Testis (tissue), 3 donors: ENCODE measurements around the gene HOXB3. TPM values are rescaled to one million over a fixed set of nuclear protein-coding genes. Genes with fewer than 3 reads are reported as not detected.
"Not testable (repeated sequence)": the region's sequence is repeated elsewhere in the genome, so short reads cannot be mapped to it uniquely, and the experiment has no call there.

Experiments used
- DNase-seq: peaks from one replicate; pipeline ENCODE4 v3.0.0-alpha.2; 2019
- H3K27ac ChIP-seq, 2 donors: fragments of 200-600 bp; sonication (generic); one replicate each; pipeline ENCODE4 v1.5.1; 2019
- H3K27me3 ChIP-seq: fragments of 200-600 bp; sonication (generic); one replicate; pipeline ENCODE4 v1.5.1; 2019
- H3K36me3 ChIP-seq: fragments of 200-600 bp; sonication (generic); one replicate; pipeline ENCODE4 v1.5.1; 2017; ENCODE audit warnings: low read depth; ENCODE audit errors: missing control alignments
- H3K4me1 ChIP-seq: fragments of 200-600 bp; sonication (generic); one replicate; pipeline ENCODE4 v1.5.1; 2019
- H3K4me3 ChIP-seq, 2 donors: fragments of 200-600 bp; sonication (generic); one replicate each; pipeline ENCODE4 v1.5.1; 2017 to 2019
- H3K9me3 ChIP-seq: fragments of 200-600 bp; sonication (generic); one replicate; pipeline ENCODE4 v1.5.1; 2017
- CTCF ChIP-seq, 3 experiments: fragments of 450-650 bp in 2 of 3; fragments of 200-600 bp in 1 of 3; sonication (generic) in 1 of 3; IDR thresholded peaks; one replicate each; pipeline ENCODE4 v1.5.1; 2016 to 2019; ENCODE audit warnings: antibody characterized with exemption in 3 of 3, mild to moderate bottlenecking in 2 of 3, moderate library complexity in 1 of 3
- POLR2A ChIP-seq: fragments of 450-650 bp; IDR thresholded peaks from one replicate; pipeline ENCODE4 v1.6.1; 2017; ENCODE audit warnings: antibody characterized with exemption, mild to moderate bottlenecking, moderate library complexity
- WGBS, 2 donors: methylation state at CpG; one replicate each; pipeline ENCODE4 v1.1.5; 2018; 5-methylcytosine and 5-hydroxymethylcytosine counted together
- intact Hi-C: fragments of 100-400 bp; cut with DNase I; formaldehyde crosslinking; loops from one replicate; pipeline ENCODE4 v1.15.1; 2023; ENCODE audit warnings: low total_unique reads
- polyA plus RNA-seq: library from polyadenylated mRNA; stranded (reverse); fragments of 350-450 nt; fragmentation: Illumina TruSeq; extraction: RNeasy Lipid Tissue Mini Kit (QIAGEN cat#74804); gene quantifications from one replicate; pipeline ENCODE4 v1.2.3, GENCODE V29; 2014; ENCODE audit warnings: low read depth, low replicate concordance; ENCODE audit not compliant: insufficient read depth
- total RNA-seq, 2 donors: library from RNA; depleted of rRNA; stranded (reverse); fragments of >200 nt; gene quantifications; one replicate each; pipeline ENCODE4 v1.2.3, GENCODE V29; 2016

The HOXB3 gene
- total and polyA plus RNA-seq, 3 donors from 2014 or later: 9.2 to 11.4 (median 10.6) TPM

DNA sequence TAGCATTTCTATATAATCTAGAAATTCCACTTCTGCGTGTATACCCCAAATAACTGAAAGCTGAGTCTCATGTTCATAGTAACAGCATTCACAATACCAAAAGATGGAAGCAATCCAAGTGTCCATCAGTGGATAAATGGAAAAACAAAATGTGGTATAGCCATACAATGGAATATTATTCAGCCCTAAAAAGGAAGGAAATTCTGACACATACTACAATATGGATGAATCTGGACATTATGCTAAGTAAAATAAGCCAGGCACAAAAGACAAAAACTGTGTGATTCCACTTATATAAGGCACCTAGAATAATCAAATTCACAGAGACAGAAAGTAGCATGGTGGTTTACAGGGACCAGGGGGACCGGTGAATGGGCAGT lies 79.7 kb downstream of the HOXB3 start:
- 90 to 91% methylated on average over 2 of the region's 2 CpGs for WGBS, 2 donors

GRCh38 chr17:48509708-48510107 lies 80.3 kb downstream of the HOXB3 start:
- H3K27ac ChIP-seq, intact Hi-C loops, H3K4me3 ChIP-seq, H3K27me3 ChIP-seq, H3K4me1 ChIP-seq, H3K36me3 ChIP-seq, DNase-seq, H3K9me3 ChIP-seq: not testable (repeated sequence)
- WGBS, 2 donors: 87 to 88% methylated on average over 7 of the region's 7 CpGs

More for the DNA sequence above, 79.7 kb downstream of the HOXB3 start:
- H3K9me3 ChIP-seq: no peaks in the 10 kb centered on the region
- no peaks in the 10 kb centered on the region for H3K4me1 ChIP-seq
- intact Hi-C loops: no loop called here
- no peak overlapping the region for H3K4me3 ChIP-seq
- no peaks in the 10 kb centered on the region for H3K27me3 ChIP-seq
- no peaks in the 10 kb centered on the region for H3K36me3 ChIP-seq
- DNase-seq: no peak
- TF ChIP-seq POLR2A: no peak
- no peak for TF ChIP-seq CTCF (IDR thresholded peaks at IDR 0.05)
- H3K27ac ChIP-seq: no peak overlapping the region

DNA sequence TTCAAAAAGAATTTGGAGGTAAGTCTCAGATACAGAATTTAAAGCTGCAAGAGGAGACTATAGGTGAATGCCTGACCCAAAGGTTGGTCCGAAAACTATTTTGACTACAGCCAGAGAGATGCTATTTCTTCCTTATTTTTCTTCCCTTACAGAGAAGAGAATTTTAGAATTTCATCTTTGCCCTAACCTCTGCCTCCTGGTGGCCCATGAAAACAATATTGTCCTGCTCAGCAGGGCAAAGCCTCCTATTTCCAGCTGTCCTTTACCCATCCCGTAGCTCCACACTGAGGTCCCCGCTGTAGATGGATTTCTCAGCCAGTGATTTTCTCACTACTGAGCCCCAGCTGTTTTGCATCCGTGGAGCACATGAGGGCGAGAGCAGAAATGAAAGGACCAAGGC lies 83.8 kb downstream of the HOXB3 start:
- no peaks in the 10 kb centered on the region for H3K27me3 ChIP-seq
- H3K27ac ChIP-seq: no peak overlapping the region
- H3K4me3 ChIP-seq: no peak overlapping the region
- intact Hi-C loops: no loop called here
- WGBS, 2 donors: 79 to 82% methylated on average over 5 of the region's 5 CpGs
- no peaks in the 10 kb centered on the region for H3K36me3 ChIP-seq
- TF ChIP-seq CTCF (IDR thresholded peaks at IDR 0.05) (no peak), POLR2A (no peak)
- H3K9me3 ChIP-seq: no peaks in the 10 kb centered on the region
- no peak for DNase-seq
- H3K4me1 ChIP-seq: no peaks in the 10 kb centered on the region

DNA sequence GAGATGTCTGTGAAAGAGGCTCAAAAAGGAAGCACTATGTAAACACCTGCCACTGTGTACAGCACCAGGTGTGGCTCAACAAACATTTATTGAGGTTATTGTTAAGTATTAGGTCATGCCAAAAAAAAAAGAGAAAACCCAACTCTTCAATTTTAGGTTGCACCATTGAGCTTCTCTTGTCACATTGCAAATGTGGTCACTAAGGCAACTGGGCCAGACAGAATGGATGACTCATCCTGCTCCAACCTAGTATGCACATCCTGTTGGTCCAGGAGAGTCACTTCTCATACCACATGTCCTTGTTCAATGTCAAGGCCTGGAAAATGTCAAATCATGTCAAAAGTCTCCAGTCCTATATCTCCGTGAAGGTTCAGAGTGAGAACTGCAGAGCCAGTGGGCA lies 84.3 kb downstream of the HOXB3 start:
- intact Hi-C loops: no loop called here
- Histone ChIP-seq H3K36me3 (no peaks in the 10 kb centered on the region), H3K27me3 (no peaks in the 10 kb centered on the region), H3K27ac (no peak overlapping the region), H3K9me3 (no peaks in the 10 kb centered on the region), H3K4me1 (no peaks in the 10 kb centered on the region), H3K4me3 (no peak overlapping the region)
- no peak for TF ChIP-seq POLR2A
- TF ChIP-seq CTCF (IDR thresholded peaks at IDR 0.05): no peak
- DNase-seq: no peak
- 45 to 56% methylated on average over 1 of the region's 1 CpG for WGBS, 2 donors

DNA sequence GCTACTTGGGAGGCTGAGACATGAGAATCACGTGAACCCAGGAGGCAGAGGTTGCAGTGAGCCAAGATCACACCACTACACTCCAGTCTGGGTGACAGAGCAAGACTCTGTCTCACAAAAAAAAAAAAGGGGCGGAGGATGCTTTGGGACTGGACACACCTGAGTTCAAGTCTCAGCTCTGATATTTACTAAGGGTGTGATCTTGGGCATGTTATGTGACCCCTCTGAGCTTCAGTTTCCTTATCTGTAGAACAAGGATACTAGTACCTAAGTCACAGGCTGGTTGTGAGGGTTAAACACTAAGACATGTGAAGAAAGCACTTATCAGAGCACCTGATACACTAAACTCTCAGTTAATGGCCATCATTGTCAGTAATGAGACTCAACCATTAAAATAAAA lies 85.1 kb downstream of the HOXB3 start:
- no peaks in the 10 kb centered on the region for H3K4me1 ChIP-seq
- no peak overlapping the region for H3K27ac ChIP-seq
- no peaks in the 10 kb centered on the region for H3K27me3 ChIP-seq
- no peaks in the 10 kb centered on the region for H3K9me3 ChIP-seq
- intact Hi-C loops: no loop called here
- TF ChIP-seq POLR2A (no peak), CTCF (IDR thresholded peaks at IDR 0.05) (no peak)
- WGBS, 2 donors: 96% methylated on average over 2 of the region's 2 CpGs
- no peak overlapping the region for H3K4me3 ChIP-seq
- DNase-seq: no peak
- H3K36me3 ChIP-seq: no peaks in the 10 kb centered on the region
